Measurements from ENCODE around the gene ZNF181. TPM values are rescaled to one million over a fixed set of nuclear protein-coding genes. Genes with fewer than 3 reads are reported as not detected.

ZNF181 gene
- total and polyA plus RNA-seq, 2 donors from 2014 or later: 13.4 to 14.0 TPM

- Histone ChIP-seq H3K4me3 (ENCODE audit: low read length in 3 of 3) (no peak overlapping the region), H3K4me1 (ENCODE audit: control insufficient read depth in 2 of 3, insufficient read depth in 2 of 3, low read depth in 1 of 3, low read length in 3 of 3) (no peaks in the 10 kb centered on the region), H3K36me3 (ENCODE audit: control insufficient read depth in 2 of 3, insufficient read depth in 3 of 3, low read length in 3 of 3) (peaks cover 13 to 22% (median 15%) of the 10 kb centered on the region in 3 donors), H3K9ac (ENCODE audit: low read length in 3 of 3) (no peak overlapping the region), H3K27ac (ENCODE audit: low read depth in 2 of 2, low read length in 2 of 2) (no peak overlapping the region), H3K27me3 (ENCODE audit: control insufficient read depth, insufficient read depth, low read length) (no peaks in the 10 kb centered on the region), H3K9me3 (ENCODE audit: control insufficient read depth in 2 of 3, insufficient read depth in 1 of 3, low read length in 3 of 3) (peaks cover 3 to 56% (median 7%) of the 10 kb centered on the region in 3 donors)
- no peak for FAIRE-seq
- no peak for TF ChIP-seq CTCF (IDR thresholded peaks at IDR 0.05; ENCODE audit: borderline replicate concordance, extremely low read depth, insufficient read depth)
- no peak for DNase-seq
- intact Hi-C loops (cut with DNase I): no loop called here
Measured at GRCh38 chr19:34687348-34687747, 46.7 kb upstream of the ZNF181 start.

- TF ChIP-seq CTCF (IDR thresholded peaks at IDR 0.05; ENCODE audit: borderline replicate concordance, extremely low read depth, insufficient read depth): no peak
- Histone ChIP-seq H3K4me1 (ENCODE audit: control insufficient read depth in 2 of 3, insufficient read depth in 2 of 3, low read depth in 1 of 3, low read length in 3 of 3) (no peaks in the 10 kb centered on the region), H3K9me3 (ENCODE audit: control insufficient read depth in 2 of 3, insufficient read depth in 1 of 3, low read length in 3 of 3) (peaks cover 3 to 48% (median 6%) of the 10 kb centered on the region in 3 donors), H3K9ac (ENCODE audit: low read length in 3 of 3) (no peak overlapping the region), H3K4me3 (ENCODE audit: low read length in 3 of 3) (no peak overlapping the region), H3K27me3 (ENCODE audit: control insufficient read depth, insufficient read depth, low read length) (no peaks in the 10 kb centered on the region), H3K36me3 (ENCODE audit: control insufficient read depth in 2 of 3, insufficient read depth in 3 of 3, low read length in 3 of 3) (peaks cover 4 to 11% (median 5%) of the 10 kb centered on the region in 3 donors), H3K27ac (ENCODE audit: low read depth in 2 of 2, low read length in 2 of 2) (no peak overlapping the region)
- FAIRE-seq: no peak
- no peak for DNase-seq
- intact Hi-C loops (cut with DNase I): no loop called here
Measured at GRCh38 chr19:34688592-34688991, 45.5 kb upstream of the ZNF181 start.

GRCh38 chr19:34690372-34690771, 43.7 kb upstream of the ZNF181 start:
- no peak for TF ChIP-seq CTCF (IDR thresholded peaks at IDR 0.05; ENCODE audit: borderline replicate concordance, extremely low read depth, insufficient read depth)
- DNase-seq (no peak), FAIRE-seq (no peak)
- peaks cover 0 to 33% (median 1%) of the 10 kb centered on the region in 3 donors for H3K9me3 ChIP-seq (ENCODE audit: control insufficient read depth in 2 of 3, insufficient read depth in 1 of 3, low read length in 3 of 3)
- H3K27ac ChIP-seq (ENCODE audit: low read depth in 2 of 2, low read length in 2 of 2): no peak overlapping the region
- H3K4me1 ChIP-seq (ENCODE audit: control insufficient read depth in 2 of 3, insufficient read depth in 2 of 3, low read depth in 1 of 3, low read length in 3 of 3): no peaks in the 10 kb centered on the region
- no peak overlapping the region for H3K9ac ChIP-seq (ENCODE audit: low read length in 3 of 3)
- H3K27me3 ChIP-seq (ENCODE audit: control insufficient read depth, insufficient read depth, low read length): no peaks in the 10 kb centered on the region
- H3K4me3 ChIP-seq (ENCODE audit: low read length in 3 of 3): no peak overlapping the region
- no peaks in the 10 kb centered on the region for H3K36me3 ChIP-seq (ENCODE audit: control insufficient read depth in 2 of 3, insufficient read depth in 3 of 3, low read length in 3 of 3)
- intact Hi-C loops (cut with DNase I): no loop called here

- Histone ChIP-seq H3K9ac (ENCODE audit: low read length in 3 of 3) (no peak overlapping the region), H3K4me3 (ENCODE audit: low read length in 3 of 3) (no peak overlapping the region), H3K27me3 (ENCODE audit: control insufficient read depth, insufficient read depth, low read length) (no peaks in the 10 kb centered on the region), H3K36me3 (ENCODE audit: control insufficient read depth in 2 of 3, insufficient read depth in 3 of 3, low read length in 3 of 3) (no peaks in the 10 kb centered on the region), H3K27ac (ENCODE audit: low read depth in 2 of 2, low read length in 2 of 2) (no peak overlapping the region), H3K9me3 (ENCODE audit: control insufficient read depth in 2 of 3, insufficient read depth in 1 of 3, low read length in 3 of 3) (peaks cover 0 to 11% (median 1%) of the 10 kb centered on the region in 3 donors), H3K4me1 (ENCODE audit: control insufficient read depth in 2 of 3, insufficient read depth in 2 of 3, low read depth in 1 of 3, low read length in 3 of 3) (no peaks in the 10 kb centered on the region)
- intact Hi-C loops (cut with DNase I): no loop called here
- FAIRE-seq (no peak), DNase-seq (peak in 1 of 5 donors; percentile 29)
- TF ChIP-seq CTCF (IDR thresholded peaks at IDR 0.05; ENCODE audit: borderline replicate concordance, extremely low read depth, insufficient read depth): no peak
Measured at GRCh38 chr19:34692549-34692948, 41.5 kb upstream of the ZNF181 start.
